ENCODE data around the gene CCDC14. TPM values are rescaled to one million over a fixed set of nuclear protein-coding genes. Genes with fewer than 3 reads are reported as not detected.

CCDC14 gene
- total and polyA plus RNA-seq, 9 of the 15 experiments (the other 6 are each of a cell fraction or from before 2014, with no cell fraction given): 18.6 to 107 (median 57.3) TPM

DNA sequence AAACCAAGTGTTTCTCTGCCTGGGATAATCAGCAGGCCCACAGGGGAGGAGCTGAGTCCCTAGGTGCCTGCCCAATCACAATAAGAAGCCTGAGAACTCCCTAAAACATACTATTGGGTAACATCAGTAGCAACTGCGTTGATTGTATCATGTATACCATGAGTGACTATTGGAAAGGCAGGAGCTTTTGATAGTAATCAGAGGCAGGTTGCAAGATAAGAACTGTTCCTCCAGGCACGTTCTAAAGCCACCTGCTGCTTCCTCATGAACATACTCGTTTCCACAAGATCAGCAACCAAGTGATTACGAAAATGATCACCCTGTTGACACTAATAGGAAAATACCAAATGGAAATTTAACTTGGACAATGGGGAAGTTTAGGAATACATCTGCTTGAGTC lies 83.6 kb downstream of the CCDC14 start (continued):
- TF ChIP-seq FIP1L1 (IDR thresholded peaks at IDR 0.05; ENCODE audit: low read depth, low read length, poor library complexity, severe bottlenecking) (no peak), STAT6 (CRISPR knock-in tag; IDR thresholded peaks at IDR 0.05) (no peak), SMARCB1 (IDR thresholded peaks at IDR 0.05; ENCODE audit: insufficient read length, low read depth) (no peak)
- TF ChIP-seq, protein P1, sequence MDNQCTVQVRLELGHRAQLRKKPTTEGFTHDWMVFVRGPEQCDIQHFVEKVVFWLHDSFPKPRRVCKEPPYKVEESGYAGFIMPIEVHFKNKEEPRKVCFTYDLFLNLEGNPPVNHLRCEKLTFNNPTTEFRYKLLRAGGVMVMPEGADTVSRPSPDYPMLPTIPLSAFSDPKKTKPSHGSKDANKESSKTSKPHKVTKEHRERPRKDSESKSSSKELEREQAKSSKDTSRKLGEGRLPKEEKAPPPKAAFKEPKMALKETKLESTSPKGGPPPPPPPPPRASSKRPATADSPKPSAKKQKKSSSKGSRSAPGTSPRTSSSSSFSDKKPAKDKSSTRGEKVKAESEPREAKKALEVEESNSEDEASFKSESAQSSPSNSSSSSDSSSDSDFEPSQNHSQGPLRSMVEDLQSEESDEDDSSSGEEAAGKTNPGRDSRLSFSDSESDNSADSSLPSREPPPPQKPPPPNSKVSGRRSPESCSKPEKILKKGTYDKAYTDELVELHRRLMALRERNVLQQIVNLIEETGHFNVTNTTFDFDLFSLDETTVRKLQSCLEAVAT (IDR thresholded peaks at IDR 0.05): no peak

GRCh38 chr3:123876858-123877257 lies 84.2 kb downstream of the CCDC14 start:
- Histone ChIP-seq H4K20me1 (replicated peaks; ENCODE audit: control insufficient read depth, insufficient read depth, low read length) (no peaks in the 10 kb centered on the region), H3K9me3 (replicated peaks; ENCODE audit: control insufficient read depth, insufficient read depth, low read depth, low read length) (no peaks in the 10 kb centered on the region), H3K4me3 (no peak overlapping the region), H3K27me3 (ENCODE audit: control insufficient read depth in 2 of 2, insufficient read depth in 2 of 2, low read length in 2 of 2) (no peaks in the 10 kb centered on the region; a peak in 1 of 5 replicates), H2AFZ (ENCODE audit: low read depth, low read length) (no peak overlapping the region), H3K9ac (ENCODE audit: insufficient read depth in 1 of 2, low read depth in 2 of 2, low read length in 2 of 2) (no peak overlapping the region), H3K4me2 (ENCODE audit: insufficient read depth, low read length) (no peak overlapping the region), H3K79me2 (ENCODE audit: control insufficient read depth, insufficient read depth, low read length) (no peaks in the 10 kb centered on the region), H3K36me3 (ENCODE audit: control insufficient read depth, insufficient read depth, low read length) (no peaks in the 10 kb centered on the region), H3K27ac (ENCODE audit: extremely low read depth, low read depth, low read length) (no peak overlapping the region), H3K4me1 (replicated peaks in 1 of 2; ENCODE audit: control insufficient read depth in 2 of 2, insufficient read depth in 2 of 2, low read length in 2 of 2) (no peaks in the 10 kb centered on the region), H3K9me1 (ENCODE audit: control insufficient read depth, insufficient read depth, low read length) (no peaks in the 10 kb centered on the region)
- DNase-seq (ENCODE audit: extremely low read depth in 1 of 4, low spot score in 3 of 4) (no peak), FAIRE-seq (no peak), ATAC-seq (no peak)
- ChIA-PET POLR2A (no interaction called here), CTCF (ENCODE audit: low intra/inter-chr PET ratio) (no interaction called here)
- no TSS peak for BruUV-seq (replicated peaks)
- intact Hi-C loops (cut with micrococcal nuclease): no loop called here
- in situ Hi-C loops (cut with MboI): no loop called here
- TF ChIP-seq, protein P2, sequence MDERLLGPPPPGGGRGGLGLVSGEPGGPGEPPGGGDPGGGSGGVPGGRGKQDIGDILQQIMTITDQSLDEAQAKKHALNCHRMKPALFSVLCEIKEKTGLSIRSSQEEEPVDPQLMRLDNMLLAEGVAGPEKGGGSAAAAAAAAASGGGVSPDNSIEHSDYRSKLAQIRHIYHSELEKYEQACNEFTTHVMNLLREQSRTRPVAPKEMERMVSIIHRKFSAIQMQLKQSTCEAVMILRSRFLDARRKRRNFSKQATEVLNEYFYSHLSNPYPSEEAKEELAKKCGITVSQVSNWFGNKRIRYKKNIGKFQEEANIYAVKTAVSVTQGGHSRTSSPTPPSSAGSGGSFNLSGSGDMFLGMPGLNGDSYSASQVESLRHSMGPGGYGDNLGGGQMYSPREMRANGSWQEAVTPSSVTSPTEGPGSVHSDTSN (CRISPR knock-in tag; IDR thresholded peaks at IDR 0.05; ENCODE audit: low read depth): no peak
- TF ChIP-seq, protein P2 (tag; conservative IDR thresholded peaks at IDR 0.05; ENCODE audit: low read depth): peak; percentile 27; the same call in 1 of the 2 replicates
- no peak for TF ChIP-seq ZNF133 (CRISPR knock-in tag; IDR thresholded peaks at IDR 0.05)
- TF ChIP-seq CTCF (IDR thresholded peaks at IDR 0.05 in 2 of 3, conservative IDR thresholded peaks at IDR 0.05 in 1 of 3; ENCODE audit: insufficient read depth in 2 of 3, low read depth in 1 of 3, low read length in 3 of 3): peak in 2 of 3 experiments; percentile 16 to 29; a peak in 2 of 6 replicates
- TF ChIP-seq PKNOX1 (IDR thresholded peaks at IDR 0.05): peak; percentile 76
- TF ChIP-seq, protein P3, sequence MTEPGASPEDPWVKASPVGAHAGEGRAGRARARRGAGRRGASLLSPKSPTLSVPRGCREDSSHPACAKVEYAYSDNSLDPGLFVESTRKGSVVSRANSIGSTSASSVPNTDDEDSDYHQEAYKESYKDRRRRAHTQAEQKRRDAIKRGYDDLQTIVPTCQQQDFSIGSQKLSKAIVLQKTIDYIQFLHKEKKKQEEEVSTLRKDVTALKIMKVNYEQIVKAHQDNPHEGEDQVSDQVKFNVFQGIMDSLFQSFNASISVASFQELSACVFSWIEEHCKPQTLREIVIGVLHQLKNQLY (CRISPR knock-in tag; conservative IDR thresholded peaks at IDR 0.05): no peak
